Activated CD8-positive, alpha-beta memory T cell treated with anti-CD3 and anti-CD28 coated beads, Interleukin-2, amount 50 U/mL, for 1 hour (primary cell): ENCODE measurements around the gene CFAP206.
"Not testable (repeated sequence)": the region's sequence is repeated elsewhere in the genome, so short reads cannot be mapped to it uniquely, and the experiment has no call there.

Experiments used
- DNase-seq: peaks from one replicate; pipeline ENCODE4 v3.0.0-alpha.2; 2020; ENCODE audit errors: extremely low read depth

The CFAP206 gene

DNA sequence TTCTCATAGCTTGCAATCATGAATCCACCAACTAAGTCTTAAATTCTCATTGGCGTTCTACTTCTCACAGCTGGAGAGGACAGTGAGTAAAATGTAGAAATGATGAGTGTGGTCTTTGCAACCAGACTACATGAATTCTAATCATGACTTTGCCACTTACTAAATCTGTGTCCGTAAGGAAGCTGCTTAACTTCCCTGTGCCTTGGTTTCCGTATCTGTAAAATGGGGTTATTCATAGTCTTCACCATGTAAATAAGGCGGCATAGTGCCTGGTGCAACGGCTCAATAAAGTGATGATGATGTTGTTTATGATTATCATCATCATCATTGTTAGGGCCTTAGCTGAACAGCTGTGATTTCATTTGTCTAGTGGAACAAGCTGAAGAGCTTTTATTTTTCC is 12.6 kb downstream of the CFAP206 start:
- no peak for DNase-seq

DNA sequence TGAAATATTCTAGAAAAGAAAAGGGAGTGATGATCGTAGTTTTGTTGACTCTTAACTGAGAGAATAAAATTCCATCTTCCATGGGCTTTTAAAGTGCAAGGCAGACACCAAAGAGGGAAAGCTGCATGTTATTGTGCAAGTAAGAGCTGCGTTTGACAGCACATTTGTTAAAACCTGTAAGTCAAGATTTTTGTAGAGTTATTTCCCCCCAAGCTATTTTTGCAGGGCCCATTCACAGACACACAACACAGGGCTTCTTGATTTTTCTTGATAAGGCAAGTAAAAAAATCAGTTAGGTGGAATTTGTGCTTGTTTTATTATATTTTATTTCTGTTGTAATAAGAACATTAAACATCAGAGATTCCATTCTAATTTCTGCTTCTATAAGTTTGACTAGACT is 13.8 kb downstream of the CFAP206 start:
- DNase-seq = no peak

DNA sequence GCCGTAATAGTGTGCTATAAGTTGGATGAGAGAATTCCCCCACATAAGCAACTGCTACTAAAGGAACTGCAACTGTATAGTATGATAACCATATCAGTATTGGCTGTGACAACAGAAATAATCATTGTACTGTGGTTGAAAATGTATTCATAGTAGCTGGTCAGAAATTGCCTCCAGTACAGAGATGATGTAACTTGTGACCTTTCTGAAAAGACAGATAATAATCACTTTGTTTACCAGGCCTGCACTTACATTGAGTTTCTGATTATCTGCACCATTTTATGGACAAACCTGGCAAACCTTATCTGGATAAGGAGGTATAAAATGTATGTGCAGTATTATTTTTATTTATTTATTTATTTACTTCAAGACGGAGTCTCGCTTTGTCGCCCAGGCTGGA is 19.0 kb downstream of the CFAP206 start:
- DNase-seq = no peak

- no peak for DNase-seq
These were observed 22.7 kb downstream of the CFAP206 start for GRCh38 chr6:87430499-87430898.

DNA sequence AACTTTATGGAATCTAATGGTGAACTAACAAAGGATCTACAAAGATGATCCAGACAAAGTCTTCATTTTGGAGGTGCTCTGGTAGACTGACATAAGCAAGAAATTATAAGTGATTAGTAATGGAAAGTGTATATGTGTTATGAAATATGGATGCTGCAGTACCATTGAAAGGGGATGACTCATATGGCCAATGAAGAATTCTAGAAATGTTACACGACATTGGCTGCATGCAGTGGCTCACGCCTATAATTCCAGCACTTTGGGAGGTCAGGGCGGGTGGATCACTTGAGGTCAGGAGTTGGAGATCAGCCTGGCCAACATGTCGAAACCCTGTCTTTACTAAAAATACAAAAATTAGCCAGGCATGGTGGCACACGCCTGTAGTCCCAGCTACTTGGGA is 23.5 kb downstream of the CFAP206 start:
- DNase-seq = no peak

- no peak for DNase-seq
These were observed 28.7 kb downstream of the CFAP206 start for GRCh38 chr6:87436435-87436834.

DNA sequence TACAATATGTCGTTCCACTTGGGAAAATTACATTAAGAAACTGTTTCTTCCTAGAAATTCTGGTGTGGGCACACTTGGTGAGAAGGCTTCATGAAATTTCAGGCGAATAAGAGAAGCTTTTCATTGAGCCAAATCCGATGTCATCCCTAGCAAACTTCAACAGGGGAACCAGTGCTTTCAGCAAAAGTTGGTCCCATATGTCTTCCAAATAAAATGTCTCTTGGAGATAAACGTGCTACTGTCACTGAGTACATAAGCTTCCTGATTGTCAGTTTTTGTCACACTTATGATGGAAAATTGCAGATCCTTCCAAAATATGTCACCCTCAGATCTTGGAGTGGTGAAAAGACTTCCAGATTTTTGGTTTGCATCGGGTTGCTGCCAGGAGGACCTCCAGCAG is 33.9 kb downstream of the CFAP206 start:
- DNase-seq = no peak

DNA sequence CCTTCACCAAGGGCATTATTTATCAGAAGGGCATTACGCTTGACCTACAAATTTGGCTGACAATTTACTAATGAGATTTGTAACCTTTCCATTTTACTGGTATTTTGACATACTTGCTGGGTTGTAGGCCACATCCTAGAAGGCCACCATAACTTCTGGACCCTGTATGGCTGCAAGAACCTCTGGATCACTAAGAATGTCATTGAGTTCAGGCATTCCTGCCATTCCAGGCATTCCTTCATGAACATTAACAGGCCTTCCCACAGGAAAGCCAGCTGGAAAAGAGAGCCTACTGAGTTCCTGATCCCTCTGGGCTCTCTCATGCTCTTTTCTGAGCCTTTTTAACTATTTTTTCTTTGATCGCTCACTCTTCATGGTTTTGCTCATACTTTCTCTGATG is 36.6 kb downstream of the CFAP206 start:
- DNase-seq = no peak

- no peak for DNase-seq
These were observed 57.3 kb downstream of the CFAP206 start for GRCh38 chr6:87465051-87465450.

- DNase-seq = peak; percentile 44
These were observed 65.0 kb downstream of the CFAP206 start, which contains the start of gene SLC35A1 for GRCh38 chr6:87472525-87473418. Gene SLC35A1, plus strand, starts transcription at chr6:87472974. Its CDS starts 30 bp downstream, at chr6:87473004.

DNA sequence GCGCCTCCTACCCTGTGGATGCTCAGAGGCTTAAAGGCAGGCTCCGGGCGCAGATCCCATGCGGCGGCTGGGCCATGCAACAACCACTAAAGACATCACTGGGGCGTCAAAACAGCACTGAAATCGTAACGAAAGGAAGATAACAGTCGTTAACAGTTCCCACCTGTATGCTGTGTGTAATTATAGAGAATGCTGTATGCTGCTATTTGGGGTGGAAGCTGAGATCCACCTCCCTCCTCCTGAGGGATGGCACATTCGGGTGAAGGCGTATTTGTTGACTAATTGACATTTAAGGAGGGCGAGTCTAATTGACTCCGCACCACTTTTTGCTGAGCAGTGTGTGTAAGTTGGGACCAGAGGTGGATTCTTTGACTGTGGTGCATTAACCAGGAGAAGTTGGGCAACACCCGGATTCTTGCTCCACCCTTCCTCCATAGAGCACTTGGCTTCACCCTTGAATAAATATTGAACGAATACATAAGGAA is 65.7 kb downstream of the CFAP206 start:
- peak; percentile 13 for DNase-seq

GRCh38 chr6:87481931-87482330 is 74.2 kb downstream of the CFAP206 start:
- DNase-seq = no peak

- DNase-seq = no peak
These were observed 74.6 kb downstream of the CFAP206 start for GRCh38 chr6:87482366-87482765.

DNA sequence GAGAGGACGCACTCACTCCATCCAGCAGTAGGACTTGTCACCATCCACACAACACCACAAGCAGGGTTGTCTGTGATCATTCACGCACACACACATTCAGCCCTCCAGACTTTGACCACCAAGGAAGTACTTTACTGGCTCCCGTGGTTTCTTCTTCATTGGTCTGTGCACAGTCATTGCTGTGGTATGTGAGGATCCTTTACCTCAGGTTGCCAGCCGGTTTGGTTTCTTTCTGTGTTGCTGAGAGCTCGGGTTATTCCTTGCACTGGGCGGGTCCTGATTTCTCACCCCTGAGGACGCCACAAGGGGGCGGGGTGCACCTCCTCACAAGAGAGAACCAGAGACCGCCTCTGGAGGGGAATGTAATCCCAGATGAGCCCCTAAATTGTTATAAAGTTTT is 76.2 kb downstream of the CFAP206 start:
- DNase-seq = no peak

GRCh38 chr6:87484491-87484890 is 76.7 kb downstream of the CFAP206 start:
- DNase-seq = no peak

DNA sequence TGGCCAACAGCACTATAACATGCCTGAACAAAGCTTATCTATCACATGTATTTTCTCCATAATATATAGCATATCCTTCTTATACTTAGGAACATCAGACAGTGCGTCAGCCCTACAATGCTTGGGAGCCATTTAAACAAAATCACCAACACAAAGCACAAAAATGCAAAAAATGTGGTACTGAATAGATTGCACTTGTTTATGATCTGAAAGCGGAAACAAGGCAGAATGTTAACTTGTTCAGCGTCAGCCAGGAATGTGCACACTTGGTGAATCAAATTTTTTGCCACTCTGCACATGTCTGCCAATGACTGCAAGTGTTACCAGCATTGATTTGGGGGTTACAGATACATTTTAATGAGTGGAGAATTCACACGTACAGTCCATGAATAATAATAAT is 79.8 kb downstream of the CFAP206 start:
- DNase-seq = no peak

DNA sequence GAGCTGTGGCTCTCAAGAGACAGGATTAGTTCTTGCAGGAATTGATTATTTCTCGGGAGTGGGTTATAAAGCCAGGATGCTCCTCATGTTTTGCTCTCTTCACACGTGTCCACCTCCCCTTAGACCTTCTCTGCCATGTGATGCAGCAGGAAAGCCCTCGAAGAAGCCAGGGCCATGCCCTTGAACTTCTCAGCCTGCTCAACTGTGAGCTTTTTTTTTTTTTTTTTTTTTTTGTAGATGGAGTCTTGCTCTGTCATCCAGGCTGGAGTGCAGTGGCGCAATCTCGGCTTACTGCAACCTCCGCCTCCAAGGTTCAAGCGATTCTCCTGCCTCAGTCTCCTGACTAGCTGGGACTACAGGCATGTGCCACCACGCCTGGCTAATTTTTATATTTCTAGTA is 81.6 kb downstream of the CFAP206 start:
- not testable (repeated sequence) for DNase-seq

DNA sequence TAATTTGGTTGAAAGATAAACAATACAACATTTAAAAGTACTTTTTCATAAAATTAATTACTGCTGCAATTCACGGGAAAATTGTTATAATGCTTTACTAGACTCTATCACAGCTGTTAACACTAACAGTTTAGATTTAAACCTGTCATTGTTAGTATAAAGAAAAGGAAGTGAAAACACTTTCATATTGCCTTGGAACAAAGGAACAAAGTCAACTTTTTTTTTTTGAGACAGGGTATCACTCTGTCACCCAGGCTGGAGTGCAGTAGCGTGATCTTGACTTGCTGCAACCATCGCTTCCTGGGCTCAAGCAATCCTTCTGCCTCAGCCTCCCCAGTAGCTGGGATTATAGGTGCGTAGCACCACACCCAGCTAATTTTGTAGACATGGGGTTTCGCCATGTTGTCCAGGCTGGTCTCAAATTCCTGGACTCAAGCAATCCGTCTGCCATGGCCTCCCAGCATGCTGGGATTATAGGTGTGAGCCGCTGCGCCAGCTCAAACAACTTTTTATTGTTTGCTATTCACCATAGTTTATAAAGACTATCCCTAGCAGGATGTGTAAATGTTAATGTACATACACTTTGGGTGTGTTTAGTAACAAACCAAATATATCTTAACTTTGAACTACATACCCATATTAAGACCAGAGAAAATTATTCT is 87.1 kb downstream of the CFAP206 start:
- no peak for DNase-seq

GRCh38 chr6:87498048-87498447 is 90.3 kb downstream of the CFAP206 start:
- no peak for DNase-seq

GRCh38 chr6:87501809-87502572 is 94.2 kb downstream of the CFAP206 start:
- no peak for DNase-seq

DNA sequence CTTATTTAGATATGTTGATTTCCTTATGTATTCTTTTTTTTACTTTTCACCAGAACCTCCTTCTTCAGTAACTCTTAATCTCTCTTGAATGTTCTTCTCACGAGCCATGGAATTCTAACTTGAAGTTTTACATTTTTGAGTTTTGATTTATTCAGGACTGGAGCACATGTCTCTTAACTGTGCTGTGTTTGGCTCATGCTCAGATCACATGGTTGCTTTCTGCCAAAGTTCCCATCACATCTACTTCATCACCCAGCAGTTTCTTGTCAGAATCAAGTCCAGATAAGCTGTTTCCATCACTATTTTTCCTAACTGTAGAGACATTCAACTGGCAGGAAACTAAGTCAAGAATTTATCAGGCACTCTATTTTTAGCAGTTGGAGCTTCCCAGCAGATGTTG is 96.7 kb downstream of the CFAP206 start:
- no peak for DNase-seq
